NCI-H1092 treated with DMSO at 0.1 percent for 48 hours (cell line): ENCODE data around the gene FBLN5.

Experiments used
- DNase-seq: peaks from one replicate; lab custom pipeline; 2025; lab: John Stamatoyannopoulos, UW

Gene FBLN5

DNA sequence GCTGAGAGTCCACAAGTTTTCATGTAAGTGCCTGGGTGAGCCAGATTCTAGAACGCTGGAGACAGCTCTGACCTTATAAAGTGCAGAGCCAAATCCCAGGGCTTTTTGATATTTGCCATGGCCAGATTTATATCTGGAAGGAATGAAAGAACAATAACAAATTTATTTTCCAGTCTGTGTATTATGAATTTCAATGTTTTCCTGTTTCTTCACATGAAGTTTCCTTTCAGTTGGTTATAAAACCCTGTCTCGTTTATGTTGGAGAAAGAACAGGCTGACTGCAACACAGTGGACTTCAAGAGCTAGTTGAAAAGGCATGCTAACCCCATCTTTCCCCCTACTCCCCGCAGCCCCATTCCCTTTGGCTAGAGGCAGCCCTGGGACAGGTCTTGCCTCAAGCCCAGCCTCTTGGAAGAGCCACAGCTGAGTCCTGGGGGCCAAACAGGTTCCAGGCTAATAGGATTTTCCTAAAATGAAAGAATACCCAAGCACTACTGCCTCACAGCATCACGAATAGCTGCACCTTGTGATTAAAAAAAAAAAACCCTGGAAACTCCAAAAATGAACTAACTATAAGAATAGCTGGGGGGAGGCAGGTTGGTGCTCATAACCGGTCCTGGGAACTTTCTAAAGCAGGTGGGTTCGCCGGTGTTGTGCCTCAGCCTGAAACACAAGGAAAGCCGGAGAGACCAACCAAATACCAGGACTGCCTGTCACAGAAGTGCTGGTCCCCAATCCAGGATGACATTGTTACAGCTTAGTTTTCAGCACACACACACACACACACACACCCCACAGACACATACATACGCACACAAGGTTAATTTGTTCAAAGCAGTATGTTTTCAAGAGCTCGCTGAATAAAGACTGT is 1.5 kb downstream of the FBLN5 start:
- no peak for DNase-seq

DNA sequence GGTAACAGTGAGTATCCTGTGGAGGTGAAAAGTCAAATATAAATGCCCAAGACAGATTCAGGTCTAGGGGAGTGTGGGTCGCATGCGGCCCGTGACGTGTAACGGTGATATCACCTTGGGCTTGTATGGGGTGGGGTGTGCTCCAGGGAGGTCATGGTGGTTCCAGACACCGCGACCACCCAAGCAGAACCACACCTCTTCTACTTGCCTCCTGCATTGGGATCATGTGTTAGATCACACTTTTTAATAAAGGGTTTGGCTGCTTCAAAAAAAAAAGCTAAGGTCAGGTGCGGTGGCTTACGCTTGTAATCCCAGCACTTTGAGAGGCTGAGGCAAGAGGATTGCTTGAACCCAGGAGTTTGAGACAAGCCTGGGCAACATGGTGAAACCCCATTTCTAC is 4.5 kb downstream of the FBLN5 start:
- DNase-seq = no peak

DNA sequence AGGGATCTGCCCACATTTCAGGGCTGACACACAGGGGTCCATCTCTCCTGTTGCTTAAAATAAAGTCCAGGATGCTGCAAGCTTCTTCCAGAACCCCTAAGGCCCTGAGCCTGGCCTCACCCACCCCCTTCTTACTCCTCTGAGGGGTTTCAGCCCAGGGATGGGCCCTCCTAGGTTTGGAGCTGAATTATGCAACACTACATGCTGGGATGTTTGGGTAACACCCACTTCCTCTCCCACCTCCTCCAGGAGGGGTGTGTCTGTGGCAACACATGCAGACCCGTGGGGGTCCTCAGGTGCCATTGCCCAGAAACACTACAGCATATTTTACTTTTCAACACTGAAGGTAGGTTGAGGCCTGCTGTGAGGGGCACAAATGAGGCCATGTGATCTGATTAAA is 5.4 kb downstream of the FBLN5 start:
- DNase-seq = no peak

DNA sequence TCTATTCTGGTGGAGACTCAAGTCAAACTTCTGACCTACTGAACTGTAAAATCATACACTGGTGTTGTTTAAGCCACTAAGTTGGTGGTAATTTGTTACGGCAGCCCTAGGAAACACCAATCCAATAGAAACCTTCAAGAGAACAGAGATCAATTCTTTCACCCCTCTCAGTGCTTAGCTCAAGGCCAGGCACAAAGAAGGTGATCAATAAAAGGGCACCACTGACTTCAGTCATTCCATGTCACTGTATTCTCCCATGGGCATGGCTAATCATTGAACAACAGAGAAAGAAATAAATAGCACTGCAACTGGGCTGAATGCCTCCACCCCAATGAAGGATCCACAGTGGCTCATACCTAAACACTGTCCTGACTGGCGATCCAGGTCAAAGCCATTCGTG is 7.3 kb downstream of the FBLN5 start:
- DNase-seq = no peak

DNA sequence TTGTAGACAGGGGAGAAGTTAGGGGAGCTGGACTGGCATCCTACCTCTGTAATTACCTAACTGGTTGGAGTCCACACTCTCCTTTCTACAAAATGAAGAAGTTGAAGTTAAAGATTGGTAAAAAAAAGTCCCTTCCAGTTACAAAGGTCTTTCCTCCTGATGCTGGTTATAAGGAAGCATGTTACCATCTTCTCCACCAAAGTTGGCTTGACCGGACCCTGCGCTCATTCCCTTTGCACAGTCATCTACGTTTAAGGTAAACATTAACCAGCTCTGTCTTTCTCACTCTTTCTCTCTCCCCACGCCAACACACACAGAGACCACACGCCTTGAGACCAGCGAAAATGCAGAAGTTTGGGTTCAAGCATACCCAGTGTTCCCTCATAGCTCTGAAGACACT is 11.9 kb downstream of the FBLN5 start:
- DNase-seq = no peak

DNA sequence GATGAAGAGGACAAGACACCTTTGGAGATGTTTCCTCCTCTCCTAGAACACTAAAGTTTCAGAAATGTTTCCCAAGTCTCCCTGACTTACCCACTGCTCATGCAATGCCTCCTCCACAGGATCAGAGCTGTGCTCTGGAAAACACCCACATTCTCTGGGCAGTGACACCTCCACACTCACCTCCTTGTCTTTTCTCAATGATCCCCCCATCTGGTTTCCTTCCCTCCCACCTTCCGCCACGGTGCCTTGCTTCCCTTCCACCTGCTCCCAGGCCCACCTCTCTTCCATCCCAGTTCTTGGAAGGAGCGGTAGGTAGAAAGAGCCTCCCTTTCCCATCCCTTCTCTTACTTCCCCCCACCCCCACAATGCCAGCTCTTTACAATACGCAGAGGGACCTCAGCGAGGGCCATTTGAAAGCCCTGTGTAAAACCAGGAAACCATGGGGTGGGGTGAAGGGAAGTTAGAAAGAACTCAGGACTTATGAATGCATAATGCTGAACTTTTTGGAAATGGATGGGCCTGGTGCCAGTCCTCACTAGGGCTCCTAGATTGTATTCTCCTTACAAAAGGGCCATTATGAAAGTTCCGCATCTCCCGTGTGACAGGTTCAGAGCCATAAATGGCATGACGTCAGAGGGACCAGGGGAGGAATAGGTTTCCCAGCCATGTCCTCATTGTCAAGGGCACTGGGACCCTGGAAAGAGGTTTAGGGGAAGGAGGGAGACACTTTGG is 12.8 kb downstream of the FBLN5 start:
- no peak for DNase-seq

DNA sequence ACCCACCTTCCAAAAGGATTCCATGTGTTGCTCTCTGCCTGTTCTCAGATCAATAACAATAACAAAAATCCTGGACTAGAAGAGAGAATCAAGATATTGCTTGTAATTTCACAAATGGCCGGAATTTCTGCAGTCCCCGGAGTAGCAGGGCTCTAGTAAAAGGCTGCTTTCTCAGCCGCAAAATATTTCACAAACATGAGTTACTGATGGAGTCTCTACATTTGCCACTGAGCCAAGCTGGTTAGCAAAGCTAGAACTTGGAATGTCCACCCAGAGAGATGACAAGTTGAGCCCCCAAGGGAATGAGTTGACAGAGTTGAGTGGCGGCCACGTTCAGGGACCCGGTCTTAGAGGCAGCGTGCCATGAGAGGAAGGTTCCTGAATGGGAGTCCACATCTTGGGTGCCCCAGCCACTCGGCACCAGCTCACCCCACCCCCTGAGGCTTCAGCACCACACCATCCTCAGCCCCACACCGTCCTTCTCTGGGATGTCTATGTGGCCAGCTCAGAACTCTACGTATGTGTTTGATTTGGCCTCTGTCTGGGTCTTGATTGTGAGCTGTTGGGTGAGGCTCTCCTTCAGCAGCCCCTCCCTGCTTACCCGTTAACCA is 15.9 kb downstream of the FBLN5 start:
- DNase-seq = no peak

DNA sequence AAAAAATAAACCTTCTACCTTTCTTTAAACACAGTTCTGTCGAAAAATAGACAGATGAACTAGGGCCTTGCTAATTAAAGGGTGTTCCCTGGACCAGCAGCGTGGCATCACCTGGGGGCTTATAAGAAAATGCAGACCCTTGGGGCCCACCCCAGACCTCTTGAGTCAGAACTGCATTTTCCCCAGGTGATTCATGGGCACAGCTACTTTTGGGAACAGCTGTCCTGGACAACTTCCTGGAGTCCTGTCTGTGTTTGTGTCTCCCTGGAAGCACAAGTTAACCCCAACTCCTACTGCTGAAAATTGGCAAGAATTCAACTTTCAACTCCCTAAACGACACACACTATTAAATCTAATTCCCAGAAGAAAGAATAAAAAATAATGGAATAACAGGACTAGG is 17.8 kb downstream of the FBLN5 start:
- DNase-seq = no peak

DNA sequence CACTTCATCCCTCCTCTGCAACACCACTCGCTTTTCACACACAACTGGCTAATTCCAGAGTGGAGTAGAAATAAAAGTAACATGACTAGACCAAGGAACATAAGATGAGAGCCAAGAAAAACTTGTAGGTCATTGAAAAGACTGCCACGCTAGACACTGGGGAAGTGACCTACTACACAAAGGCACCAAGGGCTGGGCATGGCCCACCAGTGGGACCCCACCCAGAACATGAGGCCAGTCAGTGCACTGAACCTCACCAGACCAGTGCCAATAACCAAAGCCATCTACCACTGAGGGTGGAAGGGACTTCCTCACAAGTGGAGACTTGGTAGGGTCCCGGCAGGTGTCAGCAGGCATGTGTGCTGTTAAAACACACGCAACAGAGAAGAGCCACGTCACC is 19.7 kb downstream of the FBLN5 start:
- no peak for DNase-seq

DNA sequence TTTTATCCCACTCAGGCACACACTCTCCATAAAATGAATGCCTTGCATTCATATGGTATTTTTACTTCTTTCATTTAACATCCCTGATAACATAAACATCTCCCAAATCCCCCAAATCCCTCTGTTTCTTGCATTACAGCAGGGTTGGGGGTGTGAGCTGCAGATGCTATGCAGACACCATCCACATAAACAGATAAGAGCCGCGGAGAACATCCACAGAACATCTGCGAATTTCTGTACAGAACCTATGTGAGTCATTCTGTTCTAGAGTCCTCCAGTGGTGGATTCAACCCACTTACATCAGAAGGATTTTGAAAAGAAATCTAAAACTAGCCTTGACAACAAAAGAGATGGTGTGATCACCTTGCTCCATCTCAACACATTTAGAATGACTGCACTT is 20.3 kb downstream of the FBLN5 start:
- DNase-seq = no peak

DNA sequence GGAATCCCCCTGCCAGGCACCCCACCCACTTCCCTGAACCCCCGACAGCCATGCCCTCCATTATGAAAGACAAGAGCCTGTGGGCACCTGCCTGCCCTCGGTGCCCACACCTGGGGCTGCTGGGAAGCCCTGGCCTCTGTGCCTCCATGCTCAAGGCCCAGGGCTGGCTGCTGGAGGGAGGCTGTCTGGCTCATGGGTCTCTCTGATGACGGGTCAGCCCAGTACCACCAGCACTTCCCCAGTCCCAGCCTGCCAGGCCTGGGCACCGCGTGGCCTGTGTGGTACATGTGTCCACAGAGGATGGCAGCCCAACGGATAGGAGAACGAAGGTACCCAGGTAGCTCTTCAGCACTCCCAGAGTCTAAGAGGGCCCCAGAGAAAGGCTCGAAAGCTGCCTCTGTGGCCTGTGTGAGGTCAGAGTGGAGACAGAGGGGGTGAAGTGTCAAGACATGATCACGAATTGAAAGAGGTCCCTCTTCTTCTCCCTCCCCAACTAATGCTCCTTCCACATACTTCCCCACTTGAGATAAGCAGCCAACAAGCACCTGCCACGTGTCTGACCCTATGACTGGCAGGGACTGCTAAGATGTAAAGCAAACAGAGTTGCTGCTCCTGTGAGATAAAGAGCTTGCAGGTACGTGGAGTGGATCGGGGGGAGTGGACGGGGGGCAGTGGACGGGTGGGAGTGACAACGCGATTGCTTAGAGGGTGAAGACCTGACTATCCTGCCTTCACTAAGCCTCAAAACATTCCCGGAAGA is 21.2 kb downstream of the FBLN5 start:
- DNase-seq = no peak

DNA sequence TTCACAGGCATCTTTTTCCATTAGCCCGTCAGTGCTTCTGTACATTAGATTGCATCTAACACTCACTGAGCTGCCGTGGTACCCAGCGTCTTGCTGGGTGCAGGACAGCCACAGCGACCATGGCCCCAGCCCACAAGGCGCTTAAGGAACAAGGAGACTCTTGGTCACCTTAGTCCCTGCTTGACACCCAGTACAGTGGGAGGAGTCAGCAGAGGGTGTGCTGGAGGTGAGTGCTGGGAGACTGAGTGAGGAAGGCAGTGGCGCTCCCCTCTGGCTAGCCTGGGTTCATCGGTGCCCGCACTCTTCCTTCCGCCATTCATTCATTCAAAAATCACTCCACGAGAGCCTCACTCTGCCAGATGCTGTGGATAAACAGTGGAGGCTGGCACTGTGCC is 21.8 kb downstream of the FBLN5 start:
- no peak for DNase-seq

DNA sequence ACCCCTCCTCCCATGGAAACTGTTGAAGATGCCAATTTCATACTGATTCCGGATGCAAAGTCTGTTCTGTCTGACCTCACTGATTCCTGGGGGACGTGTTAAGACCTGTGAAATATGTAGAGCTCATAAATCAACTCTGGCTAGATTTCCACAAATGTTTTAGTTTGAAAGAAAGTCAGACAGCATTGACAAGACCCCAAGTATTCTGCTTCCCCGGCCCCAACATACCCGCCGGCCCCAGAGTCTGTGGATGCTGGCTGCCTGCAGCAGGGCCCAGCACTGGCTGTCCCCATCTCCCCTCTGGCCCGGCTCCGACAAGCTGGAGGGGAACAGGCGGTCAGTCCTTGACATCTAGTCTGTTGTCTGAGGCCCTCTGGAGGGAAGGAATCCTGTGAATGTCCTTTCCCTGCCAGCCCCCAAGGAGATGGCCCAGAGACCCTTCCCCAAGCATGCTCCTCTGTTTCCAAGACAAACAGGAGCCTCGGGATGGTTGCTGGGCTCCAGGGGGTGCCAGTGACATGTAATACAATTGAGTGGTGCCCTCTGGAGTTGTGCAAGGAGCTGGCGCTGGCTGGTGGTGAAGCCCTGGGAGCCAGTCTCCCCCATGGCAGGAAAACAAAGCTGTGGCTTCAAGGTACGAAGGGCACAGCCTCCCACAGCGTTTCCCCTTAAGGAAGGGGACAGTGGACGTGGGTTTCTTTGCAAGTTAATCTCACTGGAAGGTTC is 22.3 kb downstream of the FBLN5 start:
- DNase-seq = no peak

DNA sequence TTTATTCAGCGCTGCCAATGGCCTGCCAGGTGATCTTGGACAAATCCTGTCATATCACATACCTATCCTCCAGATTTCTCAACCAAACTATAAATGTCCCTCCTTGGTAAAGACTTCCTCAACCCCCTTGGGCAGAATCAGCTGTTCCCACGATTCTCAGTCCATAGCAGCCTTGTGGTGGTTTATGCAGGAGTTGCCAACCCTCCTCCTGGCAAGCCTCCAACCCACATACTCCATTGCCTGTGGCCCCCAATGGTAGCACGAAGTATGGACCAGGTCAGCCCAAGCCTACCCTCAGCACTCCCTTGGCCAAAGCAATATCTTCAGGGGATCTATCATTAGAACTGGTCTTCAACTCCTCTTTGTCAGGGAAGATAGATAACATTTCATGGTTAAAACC is 27.0 kb downstream of the FBLN5 start:
- DNase-seq = no peak

DNA sequence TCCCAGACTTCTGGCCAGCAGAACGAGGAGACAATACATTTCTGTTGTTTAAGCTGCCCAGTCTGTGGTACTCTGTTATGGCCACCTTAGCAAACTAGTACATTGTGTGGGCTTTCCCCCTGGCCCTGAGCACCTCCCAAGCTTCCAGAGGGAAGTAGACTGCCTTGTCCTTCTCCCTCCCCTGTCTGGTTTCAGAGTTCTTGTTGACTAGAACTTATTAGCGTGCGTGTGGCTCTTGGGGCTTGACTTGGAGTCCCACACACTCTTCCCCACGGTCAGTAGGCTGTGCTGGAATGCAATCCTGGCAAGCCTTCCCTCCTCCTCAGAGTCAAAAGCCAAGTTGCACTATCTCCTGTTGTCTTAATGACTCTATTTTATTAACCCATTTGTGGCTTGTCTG is 27.7 kb downstream of the FBLN5 start:
- DNase-seq = no peak

DNA sequence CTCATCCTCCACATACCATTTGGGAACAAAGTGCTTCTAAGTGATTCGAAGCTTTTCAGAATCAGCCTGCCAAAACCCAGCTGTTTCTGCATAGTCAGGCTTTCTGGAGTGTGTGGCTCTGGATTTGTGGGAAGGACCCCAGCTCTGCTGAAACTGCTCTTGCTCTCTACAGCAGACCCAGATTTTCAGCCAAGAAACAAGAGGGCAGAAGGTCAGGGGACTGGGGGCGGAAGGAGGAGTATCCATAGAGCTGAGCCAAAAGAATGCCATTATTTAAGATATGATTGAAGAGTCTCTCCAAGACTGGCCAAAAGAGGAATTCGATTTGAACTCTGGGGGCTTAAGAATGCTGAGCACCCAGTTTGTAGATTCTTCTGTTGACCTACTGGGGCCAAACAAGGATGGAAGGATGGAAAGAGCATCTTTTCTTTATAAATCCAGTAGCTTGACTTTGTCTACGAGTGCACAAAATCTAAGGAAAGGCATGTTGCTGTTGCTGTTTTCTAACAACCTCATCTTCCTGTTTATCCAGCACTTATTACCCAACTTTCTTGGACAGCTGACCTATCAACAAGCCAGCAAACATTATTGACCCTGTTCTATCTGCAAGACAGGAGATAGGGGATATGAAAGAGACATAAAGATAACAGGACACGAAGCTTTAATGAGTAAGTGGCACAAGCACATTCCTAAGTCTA is 29.2 kb downstream of the FBLN5 start:
- DNase-seq = no peak

DNA sequence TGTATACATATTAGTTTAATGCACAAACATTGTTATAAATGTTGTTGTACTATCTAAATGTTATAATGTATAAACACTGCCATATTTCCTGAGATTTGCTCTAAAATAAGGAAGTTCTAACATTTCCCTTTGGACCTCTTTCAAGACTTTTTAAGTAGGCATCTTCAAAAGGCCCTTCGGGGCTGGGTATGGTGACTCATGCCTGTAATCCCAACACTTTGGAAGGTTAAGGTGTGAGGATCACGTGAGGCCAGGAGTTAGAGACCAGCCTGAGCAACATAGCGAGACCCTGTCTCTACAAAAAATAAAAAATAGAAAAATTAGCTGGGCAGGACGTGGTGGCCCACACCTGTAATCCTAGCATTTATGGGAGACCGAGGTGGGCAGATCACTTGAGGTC is 35.5 kb downstream of the FBLN5 start:
- no peak for DNase-seq

DNA sequence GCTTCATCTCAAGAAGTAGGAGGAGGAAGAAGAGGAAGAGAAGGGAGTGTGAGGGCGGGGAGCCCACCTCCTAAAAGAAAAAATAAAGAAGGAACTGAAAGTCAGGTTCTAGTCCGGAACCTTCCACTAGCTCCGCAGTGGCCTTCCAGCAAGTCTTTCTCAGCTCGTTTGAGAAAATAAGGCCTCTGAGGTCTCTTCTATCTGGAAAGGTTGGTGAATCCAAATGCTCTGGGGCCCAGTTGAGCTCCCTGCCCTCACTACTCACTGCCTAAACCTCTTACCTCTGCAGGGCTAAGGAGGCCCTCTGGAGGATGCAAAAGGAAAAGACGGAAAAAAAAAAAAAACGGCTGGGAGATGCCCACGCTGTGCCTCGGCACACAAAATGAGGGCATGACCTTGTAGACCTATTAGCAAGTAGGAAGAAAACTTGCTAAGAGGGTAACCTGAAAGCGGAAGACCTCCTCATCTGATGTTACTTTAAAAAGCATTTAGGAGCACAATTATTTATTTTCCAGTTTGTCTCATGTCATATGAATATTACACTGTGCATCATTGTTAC is 35.9 kb downstream of the FBLN5 start:
- peak; percentile 23 for DNase-seq

DNA sequence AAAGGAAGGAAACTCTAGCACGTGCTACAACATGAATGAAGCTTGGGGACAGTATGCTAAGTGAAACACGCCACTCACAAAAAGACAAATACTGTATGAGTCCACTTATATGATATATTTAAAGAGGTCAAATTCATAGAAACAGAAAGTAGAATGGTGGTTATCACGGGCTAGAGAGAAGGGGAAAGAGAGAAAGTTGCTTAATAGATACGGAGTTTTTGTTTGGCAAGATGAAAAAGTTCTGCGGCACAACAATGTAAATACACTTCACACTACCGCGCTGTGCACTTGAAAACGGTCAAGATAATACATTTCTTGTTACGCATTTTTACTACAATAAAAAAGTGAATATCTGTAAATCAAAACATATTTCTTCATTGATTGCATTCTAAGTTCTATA is 37.3 kb downstream of the FBLN5 start:
- DNase-seq = no peak

DNA sequence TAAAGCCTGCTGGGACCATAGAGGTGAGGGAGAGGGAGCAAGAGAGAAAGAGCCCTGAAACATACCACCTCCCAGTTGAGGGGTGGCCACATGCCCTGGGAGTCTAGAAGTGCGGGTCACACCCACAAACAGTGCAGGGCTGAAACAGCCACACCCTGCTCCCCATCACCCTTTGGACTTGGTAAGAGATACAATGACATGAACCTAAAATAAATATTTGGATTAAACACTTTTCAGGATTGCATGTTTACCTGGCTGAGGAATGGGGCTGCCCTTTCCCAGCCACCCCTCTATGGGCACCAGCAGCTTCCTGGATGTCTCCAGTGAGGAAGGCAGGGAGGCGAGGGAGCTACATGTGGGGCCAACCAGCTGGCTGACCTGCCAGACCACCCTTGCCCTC is 41.1 kb downstream of the FBLN5 start:
- no peak for DNase-seq
